GM13977 (cell line): ENCODE data around the gene DCLK1.

ENCODE experiments used
- DNase-seq: peaks from one replicate; pipeline ENCODE4 v3.0.0; 2012; ENCODE audit warnings: low spot score
- in situ Hi-C: fragments of 300-500 bp; cut with MboI; formaldehyde crosslinking; loops from one replicate; pipeline ENCODE4 v1.12.0; 2022; ENCODE audit warnings: low sequenced_read_pairs, low pct_unique_long_range_greater_than_20kb, mixed read lengths, inconsistent platforms; ENCODE audit not compliant: unreplicated experiment
- TF ChIP-seq, protein P1 (sequence below): IDR thresholded peaks from 2 replicates; pipeline ENCODE4 v1.5.1; 2012; ENCODE audit warnings: mild to moderate bottlenecking, control low read depth; ENCODE audit not compliant: insufficient read depth; ENCODE audit errors: extremely low read depth, missing control alignments

The DCLK1 gene

DNA sequence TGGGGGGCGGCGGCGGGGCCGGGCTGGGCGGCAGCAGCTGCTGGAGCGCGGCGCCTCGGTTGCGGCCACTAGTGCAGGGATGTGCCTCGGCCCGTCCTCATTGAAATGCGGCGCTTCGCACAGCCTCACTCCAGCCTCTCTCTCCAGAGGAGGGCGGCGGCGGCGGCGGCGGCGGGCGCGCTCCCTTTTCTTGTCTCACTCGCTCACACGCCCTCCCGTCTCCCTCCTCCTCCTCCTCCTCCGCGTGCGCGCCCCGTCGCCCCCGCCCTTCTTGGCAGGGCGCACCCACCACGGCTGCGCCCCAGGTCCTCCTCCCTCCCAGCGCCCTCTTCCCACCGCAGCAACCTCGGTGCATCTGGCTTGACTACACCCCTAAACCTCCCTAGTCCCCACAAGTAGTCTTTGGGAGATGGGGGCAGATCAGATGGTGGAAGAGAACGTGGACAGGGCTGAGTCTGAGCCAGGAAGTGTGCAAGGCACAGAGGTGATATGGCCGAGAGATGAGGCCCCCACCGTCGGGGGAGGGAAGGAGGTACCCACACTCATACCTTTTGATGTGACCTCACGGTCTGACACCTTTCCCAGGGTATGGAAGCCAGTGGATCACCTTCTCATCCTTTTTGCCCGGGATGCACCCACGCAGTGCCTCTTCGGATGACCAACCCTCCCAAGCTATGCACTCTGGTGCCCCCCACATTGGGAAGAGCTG, at the start of gene DCLK1:
DCLK1 (minus strand) TSS at position 161 of the 709 bp plus-strand sequence.
- in situ Hi-C loops: no loop called here
- TF ChIP-seq, protein P1, sequence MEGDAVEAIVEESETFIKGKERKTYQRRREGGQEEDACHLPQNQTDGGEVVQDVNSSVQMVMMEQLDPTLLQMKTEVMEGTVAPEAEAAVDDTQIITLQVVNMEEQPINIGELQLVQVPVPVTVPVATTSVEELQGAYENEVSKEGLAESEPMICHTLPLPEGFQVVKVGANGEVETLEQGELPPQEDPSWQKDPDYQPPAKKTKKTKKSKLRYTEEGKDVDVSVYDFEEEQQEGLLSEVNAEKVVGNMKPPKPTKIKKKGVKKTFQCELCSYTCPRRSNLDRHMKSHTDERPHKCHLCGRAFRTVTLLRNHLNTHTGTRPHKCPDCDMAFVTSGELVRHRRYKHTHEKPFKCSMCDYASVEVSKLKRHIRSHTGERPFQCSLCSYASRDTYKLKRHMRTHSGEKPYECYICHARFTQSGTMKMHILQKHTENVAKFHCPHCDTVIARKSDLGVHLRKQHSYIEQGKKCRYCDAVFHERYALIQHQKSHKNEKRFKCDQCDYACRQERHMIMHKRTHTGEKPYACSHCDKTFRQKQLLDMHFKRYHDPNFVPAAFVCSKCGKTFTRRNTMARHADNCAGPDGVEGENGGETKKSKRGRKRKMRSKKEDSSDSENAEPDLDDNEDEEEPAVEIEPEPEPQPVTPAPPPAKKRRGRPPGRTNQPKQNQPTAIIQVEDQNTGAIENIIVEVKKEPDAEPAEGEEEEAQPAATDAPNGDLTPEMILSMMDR: no peak
- no peak for DNase-seq

DNA sequence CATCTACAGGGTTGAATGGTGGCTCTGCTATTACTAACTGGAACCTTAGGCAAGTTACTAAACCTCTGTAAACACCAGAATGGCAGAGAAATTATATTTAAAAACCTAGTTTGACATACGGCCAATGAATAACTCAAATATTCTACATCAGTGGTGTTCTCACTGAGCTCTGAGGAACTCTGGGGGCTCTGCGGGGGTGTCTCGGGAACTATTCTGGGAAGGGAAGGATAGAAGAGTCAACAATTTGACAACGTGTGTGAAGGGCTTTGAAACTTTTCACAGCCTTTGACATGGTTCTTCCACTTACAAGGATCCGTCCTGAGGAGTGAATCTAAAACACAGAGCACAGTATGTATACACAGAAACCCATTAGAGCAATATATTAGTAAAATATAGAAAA, 44.4 kb upstream of the DCLK1 start:
- no peak for DNase-seq
- in situ Hi-C loops: no loop called here

DNA sequence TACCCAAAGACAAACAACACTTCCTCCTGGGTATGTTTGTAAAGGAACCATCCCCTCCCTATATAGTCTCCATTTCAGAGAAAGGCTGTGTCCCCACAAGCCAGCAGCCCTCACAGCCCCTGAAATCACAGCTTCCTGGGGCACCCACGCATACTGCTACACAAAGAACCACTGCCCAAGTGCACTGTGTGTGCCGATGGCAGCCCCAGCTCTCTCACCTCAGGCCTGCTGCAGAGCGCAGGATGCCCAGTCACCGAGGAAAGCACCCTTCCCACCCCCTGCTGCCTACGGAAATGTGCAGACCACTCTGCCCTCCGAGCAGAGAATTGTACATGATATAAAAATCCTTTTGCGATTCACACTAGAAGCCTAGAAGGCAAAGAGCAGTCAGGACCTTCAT, 43.7 kb upstream of the DCLK1 start:
- TF ChIP-seq, protein P1: no peak
- in situ Hi-C loops: no loop called here
- no peak for DNase-seq

More for the DNA sequence above, 44.4 kb upstream of the DCLK1 start:
- TF ChIP-seq, protein P1: no peak

DNA sequence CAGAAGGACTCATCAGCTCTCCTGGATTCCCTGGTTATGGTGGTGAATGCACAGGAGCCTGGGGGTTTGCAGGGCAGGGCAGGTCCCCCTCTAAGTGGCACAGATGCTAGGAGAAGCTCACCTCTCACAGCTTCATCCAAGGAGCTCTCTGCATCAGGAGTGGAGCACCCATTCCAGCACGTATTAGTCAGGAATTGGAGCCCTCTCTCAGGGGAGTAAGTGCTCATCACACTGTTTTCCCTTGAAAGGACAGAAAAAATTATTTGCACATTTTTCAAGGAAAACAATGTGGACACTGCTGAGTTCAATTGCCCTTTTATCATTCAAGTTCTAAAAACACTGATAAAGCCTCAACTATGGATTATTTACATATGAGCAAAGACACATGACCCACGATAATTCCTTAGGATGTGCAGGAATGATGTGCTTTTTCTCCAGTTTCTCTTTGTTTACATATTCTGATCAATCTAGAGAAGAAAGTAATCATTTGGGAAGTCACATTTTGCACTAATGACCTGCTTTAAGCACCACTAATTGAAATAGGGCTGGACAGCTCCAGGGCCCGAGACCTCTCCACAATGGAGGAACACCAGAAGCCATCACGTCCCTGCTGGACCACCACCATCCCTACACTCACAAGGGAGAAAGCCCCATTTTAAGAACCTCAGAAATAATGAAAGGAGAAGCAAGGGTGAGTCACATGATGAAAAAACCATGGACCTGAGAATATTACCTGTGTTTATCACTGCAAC, 42.6 kb upstream of the DCLK1 start:
- DNase-seq: no peak

DNA sequence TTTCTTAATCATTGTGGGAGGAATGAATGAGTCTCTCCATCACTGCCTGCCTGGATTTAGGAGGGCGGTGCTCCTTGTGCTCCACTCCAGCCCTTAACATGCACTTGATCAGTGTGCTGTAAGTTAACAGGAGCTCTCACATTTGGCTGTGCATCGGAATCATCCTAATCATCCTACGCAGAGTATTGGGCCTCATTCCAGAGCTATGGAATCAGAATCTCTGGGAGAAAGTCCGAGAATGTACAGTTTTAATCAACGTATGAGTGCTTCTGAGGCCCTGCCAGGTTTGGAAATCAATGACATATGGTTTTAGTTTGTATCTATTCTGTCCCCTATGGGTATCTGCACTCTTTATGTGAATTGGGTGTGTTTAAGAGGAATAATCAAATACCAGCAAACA, 34.9 kb upstream of the DCLK1 start:
- DNase-seq: no peak
- in situ Hi-C loops: no loop called here
- TF ChIP-seq, protein P1: no peak

More for the DNA sequence above, 42.6 kb upstream of the DCLK1 start:
- TF ChIP-seq, protein P1: no peak
- in situ Hi-C loops: no loop called here

DNA sequence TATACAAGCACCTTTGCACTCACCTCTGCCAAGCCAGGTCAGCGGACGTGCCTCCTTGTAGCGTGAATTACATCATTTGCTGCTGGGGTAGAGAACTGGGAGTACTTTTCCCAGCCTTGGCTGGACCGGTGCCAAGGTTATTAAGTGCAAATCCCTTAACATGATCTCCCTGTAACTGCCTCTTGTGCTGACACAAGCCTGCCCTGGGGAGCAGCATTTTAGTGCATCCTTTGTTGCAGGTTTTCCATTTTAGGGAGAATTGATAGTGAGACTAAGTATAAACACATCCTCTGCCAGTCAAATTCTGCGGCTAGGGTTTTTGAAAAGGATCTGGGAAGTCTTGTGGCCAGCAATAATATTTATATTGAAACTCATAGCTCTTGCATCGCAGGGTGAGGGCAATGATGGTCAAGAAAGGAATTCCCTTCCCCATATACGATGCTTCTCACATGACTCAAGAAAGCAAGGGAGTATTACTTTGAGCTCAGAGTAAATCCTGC, 32.7 kb upstream of the DCLK1 start:
- TF ChIP-seq, protein P1: no peak
- DNase-seq: no peak
- in situ Hi-C loops: no loop called here
